Measurements from ENCODE around the gene C11orf98. TPM values are rescaled to one million over a fixed set of nuclear protein-coding genes. Genes with fewer than 3 reads are reported as not detected.

C11orf98 gene
- total and polyA plus RNA-seq, 2 donors (not counting 1 experiment from before 2014, with no cell fraction given), result 41.5 to 48.1 TPM

- Histone ChIP-seq H3K36me3 (replicated peaks in 1 of 2; ENCODE audit: control extremely low read depth in 1 of 2, control insufficient read depth in 1 of 2, extremely low read depth in 1 of 2, insufficient read depth in 2 of 2, low read length in 1 of 2) (peaks cover 1 to 27% of the 10 kb centered on the region in 2 experiments), H3K9ac (ENCODE audit: low read length) (no peak overlapping the region), H3K27ac (ENCODE audit: low read length in 2 of 2) (peak overlapping the region; percentile 33 to 71), H4K20me1 (ENCODE audit: control insufficient read depth, insufficient read depth, low read length, poor library complexity, severe bottlenecking) (peaks cover 5% of the 10 kb centered on the region), H3K79me2 (ENCODE audit: control insufficient read depth, insufficient read depth, low read length) (peaks cover 62% of the 10 kb centered on the region), H3K9me3 (ENCODE audit: control extremely low read depth in 1 of 3, control insufficient read depth in 2 of 3, insufficient read depth in 1 of 3, low read length in 2 of 3) (no peaks in the 10 kb centered on the region), H3K4me1 (ENCODE audit: control insufficient read depth in 2 of 2, insufficient read depth in 2 of 2, low read length in 2 of 2) (peaks cover 21 to 32% of the 10 kb centered on the region in 2 donors), H2AFZ (ENCODE audit: insufficient read depth, low read depth, low read length, poor library complexity, severe bottlenecking) (no peak overlapping the region), H3K4me2 (replicated peaks; ENCODE audit: low read depth, low read length, poor library complexity, severe bottlenecking) (peak overlapping the region; percentile 94), H3K27me3 (replicated peaks in 1 of 4; ENCODE audit: control extremely low read depth in 1 of 4, control insufficient read depth in 3 of 4, insufficient read depth in 4 of 4, low read length in 3 of 4) (no peaks in the 10 kb centered on the region), H3K4me3 (ENCODE audit: control extremely low read depth in 1 of 5, extremely low read depth in 1 of 5, insufficient read depth in 1 of 5, low read depth in 2 of 5, low read length in 4 of 5) (no peak overlapping the region)
- peak overlapping the region; percentile 37 for H3K27ac Mint-ChIP-seq
- ATAC-seq (ENCODE audit: low read depth), result no peak
- intact Hi-C loops (cut with micrococcal nuclease), result no loop called here
- peak overlapping the region; percentile 100 for H3K4me3 Mint-ChIP-seq
- no peaks in the 10 kb centered on the region for H3K27me3 Mint-ChIP-seq
- no peaks in the 10 kb centered on the region for H3K9me3 Mint-ChIP-seq (ENCODE audit: insufficient read depth)
- CTCF ChIA-PET, result interaction anchor here (1.5 to 2.4 kb wide), 2 partner anchors 21 to 27 kb away, joined by 3 to 10 read pairs; partner anchors contain the start of gene GANAB
- no peak for DNase-seq
- POLR2A ChIA-PET, result interaction anchor here (2.2 kb wide), 1 partner anchor 54 kb away, joined by 8 read pairs; the partner anchor contains the start of gene HNRNPUL2
- no peak for TF ChIP-seq EZH2 (IDR thresholded peaks at IDR 0.05; ENCODE audit: borderline replicate concordance, insufficient read depth, low read depth, low read length, poor library complexity, severe bottlenecking)
- no peak for TF ChIP-seq CTCF (IDR thresholded peaks at IDR 0.05)
- WGBS (ENCODE audit: insufficient coverage), result no CpG with 5 or more reads among the region's 2 CpGs
- peaks cover 52% of the 10 kb centered on the region for H3K4me1 Mint-ChIP-seq
Measured at GRCh38 chr11:62673196-62673525, 8.2 kb upstream of the C11orf98 start.

GRCh38 chr11:62671608-62672389 is 6.8 kb upstream of the C11orf98 start, which contains the start of the genes LBHD1 and UQCC3:
Gene LBHD1 (minus strand): TSS chr11:62672267. CDS start chr11:62670031, 2,236 bp downstream.
Gene UQCC3 (plus strand): TSS chr11:62671673. CDS start chr11:62671746, 73 bp downstream.
- intact Hi-C loops (cut with micrococcal nuclease), result loop anchor here (1.0 to 2.0 kb wide), 6 partner anchors 7 to 209 kb away; partner anchors contain the start of genes GANAB, HNRNPUL2, INTS5 and SLC3A2
- POLR2A ChIA-PET, result interaction anchor here (0.6 to 2.8 kb wide), 22 partner anchors 8 to 220 kb away, joined by 3 to 21 read pairs (median 5); partner anchors contain the start of genes B3GAT3, EEF1G, GANAB and HNRNPUL2
- H3K9me3 ChIP-seq (ENCODE audit: control extremely low read depth in 1 of 3, control insufficient read depth in 2 of 3, insufficient read depth in 1 of 3, low read length in 2 of 3), result no peaks in the 10 kb centered on the region
- peak within 1 kb of the TSS; percentile 85 to 97 (median 87) for H3K4me3 ChIP-seq (ENCODE audit: control extremely low read depth in 1 of 5, extremely low read depth in 1 of 5, insufficient read depth in 1 of 5, low read depth in 2 of 5, low read length in 4 of 5)
- no peaks in the 10 kb centered on the region for H3K9me3 Mint-ChIP-seq (ENCODE audit: insufficient read depth)
- ATAC-seq (ENCODE audit: low read depth) (peak; percentile 77), DNase-seq (peak; percentile 86)
- H3K4me1 Mint-ChIP-seq, result peaks cover 48% of the 10 kb centered on the region
- H3K79me2 ChIP-seq (ENCODE audit: control insufficient read depth, insufficient read depth, low read length), result peaks cover 63% of the 10 kb centered on the region
- CTCF ChIA-PET, result interaction anchor here (0.6 to 2.5 kb wide), 12 partner anchors 9 to 186 kb away, joined by 3 to 13 read pairs (median 4); partner anchors contain the start of genes B3GAT3, EEF1G, INTS5 and TUT1
- TF ChIP-seq CTCF (IDR thresholded peaks at IDR 0.05) (no peak), EZH2 (IDR thresholded peaks at IDR 0.05; ENCODE audit: borderline replicate concordance, insufficient read depth, low read depth, low read length, poor library complexity, severe bottlenecking) (no peak)
- H3K4me1 ChIP-seq (ENCODE audit: control insufficient read depth in 2 of 2, insufficient read depth in 2 of 2, low read length in 2 of 2), result peaks cover 21 to 36% of the 10 kb centered on the region in 2 donors
- H4K20me1 ChIP-seq (ENCODE audit: control insufficient read depth, insufficient read depth, low read length, poor library complexity, severe bottlenecking), result peaks cover 5% of the 10 kb centered on the region
- H3K36me3 ChIP-seq (replicated peaks in 1 of 2; ENCODE audit: control extremely low read depth in 1 of 2, control insufficient read depth in 1 of 2, extremely low read depth in 1 of 2, insufficient read depth in 2 of 2, low read length in 1 of 2), result peaks cover 3 to 24% of the 10 kb centered on the region in 2 experiments
- WGBS (ENCODE audit: insufficient coverage), result under 1% methylated on average over 59 of the region's 59 CpGs
- peak within 1 kb of the TSS; percentile 100 for H3K4me3 Mint-ChIP-seq
- H3K27me3 ChIP-seq (replicated peaks in 1 of 4; ENCODE audit: control extremely low read depth in 1 of 4, control insufficient read depth in 3 of 4, insufficient read depth in 4 of 4, low read length in 3 of 4), result no peaks in the 10 kb centered on the region
- H3K27ac ChIP-seq (ENCODE audit: low read length in 2 of 2), result peak within 1 kb of the TSS; percentile 56 to 71
- H3K27ac Mint-ChIP-seq, result peak within 1 kb of the TSS; percentile 97
- peak within 1 kb of the TSS; percentile 97 for H3K9ac ChIP-seq (ENCODE audit: low read length)
- peak within 1 kb of the TSS; percentile 94 for H3K4me2 ChIP-seq (replicated peaks; ENCODE audit: low read depth, low read length, poor library complexity, severe bottlenecking)
- peak within 1 kb of the TSS; percentile 92 for H2AFZ ChIP-seq (ENCODE audit: insufficient read depth, low read depth, low read length, poor library complexity, severe bottlenecking)
- no peaks in the 10 kb centered on the region for H3K27me3 Mint-ChIP-seq
